ENCODE data around the gene CAPN9. TPM values are rescaled to one million over a fixed set of nuclear protein-coding genes. Genes with fewer than 3 reads are reported as not detected.
"Not testable (repeated sequence)": the region's sequence is repeated elsewhere in the genome, so short reads cannot be mapped to it uniquely, and the experiment has no call there.

The CAPN9 gene
- polyA plus RNA-seq, 1 donor (not counting 4 experiments of a cell fraction or from before 2014, with no cell fraction given), result not detected

GRCh38 chr1:230715510-230715909 lies 31.7 kb upstream of the CAPN9 start:
- Histone ChIP-seq H3K4me3 (ENCODE audit: control insufficient read depth in 2 of 3, extremely low read depth in 1 of 3, insufficient read depth in 2 of 3, low read depth in 1 of 3, low read length in 3 of 3) (no peak overlapping the region), H3K27me3 (ENCODE audit: control insufficient read depth, extremely low read depth, insufficient read depth, low read length) (no peaks in the 10 kb centered on the region), H3K4me1 (ENCODE audit: control insufficient read depth, extremely low read depth, insufficient read depth, low read length) (no peaks in the 10 kb centered on the region), H3K36me3 (ENCODE audit: control insufficient read depth in 2 of 2, extremely low read depth in 1 of 2, insufficient read depth in 2 of 2, low read length in 2 of 2) (no peaks in the 10 kb centered on the region), H3K79me2 (ENCODE audit: control insufficient read depth, insufficient read depth, low read length) (no peaks in the 10 kb centered on the region), H3K27ac (ENCODE audit: control insufficient read depth, insufficient read depth, low read length) (no peak overlapping the region), H2AFZ (ENCODE audit: control insufficient read depth, low read length) (no peak overlapping the region), H3K4me2 (ENCODE audit: control insufficient read depth, extremely low read depth, insufficient read depth, low read depth, low read length) (no peak overlapping the region), H3K9ac (ENCODE audit: control insufficient read depth, extremely low read depth, insufficient read depth, low read length) (no peak overlapping the region), H3K9me3 (ENCODE audit: control insufficient read depth, low read depth, low read length) (no peaks in the 10 kb centered on the region), H3K9me1 (ENCODE audit: control insufficient read depth, extremely low read depth, insufficient read depth, low read length) (no peaks in the 10 kb centered on the region), H4K20me1 (ENCODE audit: control insufficient read depth, extremely low read depth, insufficient read depth, low read length) (no peaks in the 10 kb centered on the region)
- no peak for TF ChIP-seq CTCF (optimal IDR thresholded peaks at IDR 0.05 in 1 of 3, IDR thresholded peaks at IDR 0.05 in 1 of 3, conservative IDR thresholded peaks at IDR 0.05 in 1 of 3; ENCODE audit: extremely low read depth in 1 of 3, insufficient read depth in 2 of 3, low read length in 3 of 3)
- TF ChIP-seq EZH2 (IDR thresholded peaks at IDR 0.05; ENCODE audit: low read length), result no peak
- dilution Hi-C loops (cut with MboI; ENCODE audit: extremely low pct_ligation_motif_present, low sequenced_read_pairs), result no loop called here
- no peak for FAIRE-seq
- no peak for DNase-seq (ENCODE audit: low read depth, low spot score)

- H2AFZ ChIP-seq (ENCODE audit: control insufficient read depth, low read length); H3K79me2 ChIP-seq (ENCODE audit: control insufficient read depth, insufficient read depth, low read length); dilution Hi-C loops (cut with MboI; ENCODE audit: extremely low pct_ligation_motif_present, low sequenced_read_pairs); H4K20me1 ChIP-seq (ENCODE audit: control insufficient read depth, extremely low read depth, insufficient read depth, low read length); H3K9me3 ChIP-seq (ENCODE audit: control insufficient read depth, low read depth, low read length); H3K4me1 ChIP-seq (ENCODE audit: control insufficient read depth, extremely low read depth, insufficient read depth, low read length); H3K9me1 ChIP-seq (ENCODE audit: control insufficient read depth, extremely low read depth, insufficient read depth, low read length); H3K4me2 ChIP-seq (ENCODE audit: control insufficient read depth, extremely low read depth, insufficient read depth, low read depth, low read length); H3K27ac ChIP-seq (ENCODE audit: control insufficient read depth, insufficient read depth, low read length); H3K27me3 ChIP-seq (ENCODE audit: control insufficient read depth, extremely low read depth, insufficient read depth, low read length); H3K36me3 ChIP-seq (ENCODE audit: control insufficient read depth in 2 of 2, extremely low read depth in 1 of 2, insufficient read depth in 2 of 2, low read length in 2 of 2); FAIRE-seq; DNase-seq (ENCODE audit: low read depth, low spot score); H3K4me3 ChIP-seq (ENCODE audit: control insufficient read depth in 2 of 3, extremely low read depth in 1 of 3, insufficient read depth in 2 of 3, low read depth in 1 of 3, low read length in 3 of 3); H3K9ac ChIP-seq (ENCODE audit: control insufficient read depth, extremely low read depth, insufficient read depth, low read length): not testable (repeated sequence)
Measured at GRCh38 chr1:230716453-230716852, 30.7 kb upstream of the CAPN9 start.

GRCh38 chr1:230717251-230717650 lies 29.9 kb upstream of the CAPN9 start:
- FAIRE-seq (no peak), DNase-seq (ENCODE audit: low read depth, low spot score) (no peak)
- dilution Hi-C loops (cut with MboI; ENCODE audit: extremely low pct_ligation_motif_present, low sequenced_read_pairs), result no loop called here
- Histone ChIP-seq H3K79me2 (ENCODE audit: control insufficient read depth, insufficient read depth, low read length) (no peaks in the 10 kb centered on the region), H3K36me3 (ENCODE audit: control insufficient read depth in 2 of 2, extremely low read depth in 1 of 2, insufficient read depth in 2 of 2, low read length in 2 of 2) (no peaks in the 10 kb centered on the region), H3K4me1 (ENCODE audit: control insufficient read depth, extremely low read depth, insufficient read depth, low read length) (no peaks in the 10 kb centered on the region), H3K9ac (ENCODE audit: control insufficient read depth, extremely low read depth, insufficient read depth, low read length) (no peak overlapping the region), H3K27me3 (ENCODE audit: control insufficient read depth, extremely low read depth, insufficient read depth, low read length) (no peaks in the 10 kb centered on the region), H3K9me3 (ENCODE audit: control insufficient read depth, low read depth, low read length) (no peaks in the 10 kb centered on the region), H3K4me3 (ENCODE audit: control insufficient read depth in 2 of 3, extremely low read depth in 1 of 3, insufficient read depth in 2 of 3, low read depth in 1 of 3, low read length in 3 of 3) (no peak overlapping the region), H4K20me1 (ENCODE audit: control insufficient read depth, extremely low read depth, insufficient read depth, low read length) (no peaks in the 10 kb centered on the region), H3K27ac (ENCODE audit: control insufficient read depth, insufficient read depth, low read length) (no peak overlapping the region), H2AFZ (ENCODE audit: control insufficient read depth, low read length) (no peak overlapping the region), H3K4me2 (ENCODE audit: control insufficient read depth, extremely low read depth, insufficient read depth, low read depth, low read length) (no peak overlapping the region), H3K9me1 (ENCODE audit: control insufficient read depth, extremely low read depth, insufficient read depth, low read length) (no peaks in the 10 kb centered on the region)
- TF ChIP-seq CTCF (optimal IDR thresholded peaks at IDR 0.05 in 1 of 3, IDR thresholded peaks at IDR 0.05 in 1 of 3, conservative IDR thresholded peaks at IDR 0.05 in 1 of 3; ENCODE audit: extremely low read depth in 1 of 3, insufficient read depth in 2 of 3, low read length in 3 of 3), result no peak
- TF ChIP-seq EZH2 (IDR thresholded peaks at IDR 0.05; ENCODE audit: low read length), result no peak

GRCh38 chr1:230721849-230722522 lies 25.2 kb upstream of the CAPN9 start:
- H3K27me3 ChIP-seq (ENCODE audit: control insufficient read depth, extremely low read depth, insufficient read depth, low read length); H3K4me3 ChIP-seq (ENCODE audit: control insufficient read depth in 2 of 3, extremely low read depth in 1 of 3, insufficient read depth in 2 of 3, low read depth in 1 of 3, low read length in 3 of 3); dilution Hi-C loops (cut with MboI; ENCODE audit: extremely low pct_ligation_motif_present, low sequenced_read_pairs); H3K9me3 ChIP-seq (ENCODE audit: control insufficient read depth, low read depth, low read length); FAIRE-seq; H3K36me3 ChIP-seq (ENCODE audit: control insufficient read depth in 2 of 2, extremely low read depth in 1 of 2, insufficient read depth in 2 of 2, low read length in 2 of 2); DNase-seq (ENCODE audit: low read depth, low spot score); H3K9ac ChIP-seq (ENCODE audit: control insufficient read depth, extremely low read depth, insufficient read depth, low read length); H3K27ac ChIP-seq (ENCODE audit: control insufficient read depth, insufficient read depth, low read length); H2AFZ ChIP-seq (ENCODE audit: control insufficient read depth, low read length); H3K4me2 ChIP-seq (ENCODE audit: control insufficient read depth, extremely low read depth, insufficient read depth, low read depth, low read length); H3K9me1 ChIP-seq (ENCODE audit: control insufficient read depth, extremely low read depth, insufficient read depth, low read length); H3K4me1 ChIP-seq (ENCODE audit: control insufficient read depth, extremely low read depth, insufficient read depth, low read length); H4K20me1 ChIP-seq (ENCODE audit: control insufficient read depth, extremely low read depth, insufficient read depth, low read length); H3K79me2 ChIP-seq (ENCODE audit: control insufficient read depth, insufficient read depth, low read length): not testable (repeated sequence)
